GM11168 (cell line): ENCODE data around the gene OAS2.
"Not testable (repeated sequence)": the region's sequence is repeated elsewhere in the genome, so short reads cannot be mapped to it uniquely, and the experiment has no call there.

Source experiments
- in situ Hi-C: fragments of 300-500 bp; cut with MboI; formaldehyde crosslinking; loops from one replicate; pipeline ENCODE4 v1.12.0; 2022; ENCODE audit warnings: low sequenced_read_pairs; ENCODE audit not compliant: unreplicated experiment

The OAS2 gene

GRCh38 chr12:112980491-112981158 lies 2.3 kb downstream of the OAS2 start:
- in situ Hi-C loops = no loop called here

GRCh38 chr12:112985642-112986290 lies 7.4 kb downstream of the OAS2 start:
- in situ Hi-C loops = no loop called here

- in situ Hi-C loops = no loop called here
Observed at GRCh38 chr12:112986291-112986800, 8.0 kb downstream of the OAS2 start.

- in situ Hi-C loops = no loop called here
Observed at GRCh38 chr12:112987561-112987960, 9.2 kb downstream of the OAS2 start.

- in situ Hi-C loops = no loop called here
Observed at GRCh38 chr12:112988224-112988623, 9.9 kb downstream of the OAS2 start.

- in situ Hi-C loops = not testable (repeated sequence)
Observed at GRCh38 chr12:112988823-112989385, 10.6 kb downstream of the OAS2 start.

- in situ Hi-C loops = no loop called here
Observed at GRCh38 chr12:112989806-112990205, 11.5 kb downstream of the OAS2 start.

- in situ Hi-C loops = no loop called here
Observed at GRCh38 chr12:112992541-112993398, 14.5 kb downstream of the OAS2 start.

- in situ Hi-C loops = no loop called here
Observed at GRCh38 chr12:112995008-112995407, 16.7 kb downstream of the OAS2 start.

- in situ Hi-C loops = no loop called here
Observed at GRCh38 chr12:112996501-112996900, 18.2 kb downstream of the OAS2 start.

- in situ Hi-C loops = no loop called here
Observed at GRCh38 chr12:112997506-112997905, 19.2 kb downstream of the OAS2 start.

- in situ Hi-C loops = no loop called here
Observed at GRCh38 chr12:112998987-112999767, 20.9 kb downstream of the OAS2 start.

- in situ Hi-C loops = no loop called here
Observed at GRCh38 chr12:113000433-113000832, 22.1 kb downstream of the OAS2 start.

GRCh38 chr12:113002155-113002554 lies 23.8 kb downstream of the OAS2 start:
- in situ Hi-C loops = no loop called here

GRCh38 chr12:113002676-113003075 lies 24.4 kb downstream of the OAS2 start:
- in situ Hi-C loops = no loop called here

- in situ Hi-C loops = no loop called here
Observed at GRCh38 chr12:113003636-113004035, 25.3 kb downstream of the OAS2 start.

GRCh38 chr12:113005762-113006161 lies 27.4 kb downstream of the OAS2 start:
- in situ Hi-C loops = no loop called here

GRCh38 chr12:113006206-113006605 lies 27.9 kb downstream of the OAS2 start:
- in situ Hi-C loops = no loop called here

- in situ Hi-C loops = no loop called here
Observed at GRCh38 chr12:113006641-113007040, 28.3 kb downstream of the OAS2 start.

- in situ Hi-C loops = no loop called here
Observed at GRCh38 chr12:113007166-113007565, 28.8 kb downstream of the OAS2 start.
